Esophagus muscularis mucosa (tissue), 4 donors: Measurements from ENCODE around the gene ZFAND2A.

Experiments
- EP300 ChIP-seq: sonication (generic); formaldehyde crosslinking; IDR thresholded peaks from one replicate; pipeline ENCODE4 v1.6.1; 2017; ENCODE audit warnings: antibody characterized with exemption
- POLR2A ChIP-seq: fragments of 450-650 bp; IDR thresholded peaks from one replicate; pipeline ENCODE4 v1.6.1; 2017; ENCODE audit warnings: antibody characterized with exemption, moderate library complexity, mild to moderate bottlenecking, low read depth
- POLR2AphosphoS5 ChIP-seq, 2 donors: sonication (generic); formaldehyde crosslinking; IDR thresholded peaks; one replicate each; pipeline ENCODE4 v1.6.1; 2017; ENCODE audit warnings: antibody characterized with exemption in 2 of 2
- TF ChIP-seq, protein P1 (sequence below), 3 experiments: fragments of 200-600 bp in 2 of 3; fragments of 450-650 bp in 1 of 3; sonication (generic) in 2 of 3; IDR thresholded peaks; one replicate each; pipeline ENCODE4 v1.5.1; 2017 to 2019; ENCODE audit warnings: antibody characterized with exemption in 3 of 3, mild to moderate bottlenecking in 2 of 3, moderate library complexity in 1 of 3

- TF ChIP-seq, protein P1, sequence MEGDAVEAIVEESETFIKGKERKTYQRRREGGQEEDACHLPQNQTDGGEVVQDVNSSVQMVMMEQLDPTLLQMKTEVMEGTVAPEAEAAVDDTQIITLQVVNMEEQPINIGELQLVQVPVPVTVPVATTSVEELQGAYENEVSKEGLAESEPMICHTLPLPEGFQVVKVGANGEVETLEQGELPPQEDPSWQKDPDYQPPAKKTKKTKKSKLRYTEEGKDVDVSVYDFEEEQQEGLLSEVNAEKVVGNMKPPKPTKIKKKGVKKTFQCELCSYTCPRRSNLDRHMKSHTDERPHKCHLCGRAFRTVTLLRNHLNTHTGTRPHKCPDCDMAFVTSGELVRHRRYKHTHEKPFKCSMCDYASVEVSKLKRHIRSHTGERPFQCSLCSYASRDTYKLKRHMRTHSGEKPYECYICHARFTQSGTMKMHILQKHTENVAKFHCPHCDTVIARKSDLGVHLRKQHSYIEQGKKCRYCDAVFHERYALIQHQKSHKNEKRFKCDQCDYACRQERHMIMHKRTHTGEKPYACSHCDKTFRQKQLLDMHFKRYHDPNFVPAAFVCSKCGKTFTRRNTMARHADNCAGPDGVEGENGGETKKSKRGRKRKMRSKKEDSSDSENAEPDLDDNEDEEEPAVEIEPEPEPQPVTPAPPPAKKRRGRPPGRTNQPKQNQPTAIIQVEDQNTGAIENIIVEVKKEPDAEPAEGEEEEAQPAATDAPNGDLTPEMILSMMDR (IDR thresholded peaks at IDR 0.05) = no peak
- no peak for TF ChIP-seq POLR2A
- TF ChIP-seq POLR2AphosphoS5 (IDR thresholded peaks at IDR 0.05) = no peak
- no peak for TF ChIP-seq EP300
Measured at GRCh38 chr7:1172666-1173523, 12.9 kb upstream of the ZFAND2A start.
